GM12801 (cell line): ENCODE results near the gene MCEE.

Source experiments
- TF ChIP-seq, protein P1 (sequence below): IDR thresholded peaks from one replicate; pipeline ENCODE4 v1.5.1; 2011; ENCODE audit warnings: control low read depth; ENCODE audit not compliant: insufficient read length; ENCODE audit errors: extremely low read depth

The MCEE gene

DNA sequence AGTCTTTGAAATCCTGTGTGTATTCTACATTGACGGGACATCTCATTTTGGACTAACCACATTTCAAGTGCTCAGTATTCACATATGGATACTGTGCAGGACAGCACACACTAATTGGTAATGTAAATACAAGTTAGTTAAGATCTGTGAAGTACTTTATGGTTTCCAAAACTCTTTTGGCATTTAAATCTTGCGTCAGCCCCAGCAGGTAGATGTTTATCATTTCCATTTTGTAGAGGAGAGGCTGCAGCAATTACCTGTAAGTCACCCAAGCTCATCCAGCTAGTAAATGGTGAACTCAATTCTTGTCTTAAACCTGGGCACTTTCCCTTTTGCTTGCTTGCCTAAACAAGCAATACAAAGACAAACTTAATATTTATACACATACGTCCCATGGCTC is 63.2 kb downstream of the MCEE start:
- TF ChIP-seq, protein P1, sequence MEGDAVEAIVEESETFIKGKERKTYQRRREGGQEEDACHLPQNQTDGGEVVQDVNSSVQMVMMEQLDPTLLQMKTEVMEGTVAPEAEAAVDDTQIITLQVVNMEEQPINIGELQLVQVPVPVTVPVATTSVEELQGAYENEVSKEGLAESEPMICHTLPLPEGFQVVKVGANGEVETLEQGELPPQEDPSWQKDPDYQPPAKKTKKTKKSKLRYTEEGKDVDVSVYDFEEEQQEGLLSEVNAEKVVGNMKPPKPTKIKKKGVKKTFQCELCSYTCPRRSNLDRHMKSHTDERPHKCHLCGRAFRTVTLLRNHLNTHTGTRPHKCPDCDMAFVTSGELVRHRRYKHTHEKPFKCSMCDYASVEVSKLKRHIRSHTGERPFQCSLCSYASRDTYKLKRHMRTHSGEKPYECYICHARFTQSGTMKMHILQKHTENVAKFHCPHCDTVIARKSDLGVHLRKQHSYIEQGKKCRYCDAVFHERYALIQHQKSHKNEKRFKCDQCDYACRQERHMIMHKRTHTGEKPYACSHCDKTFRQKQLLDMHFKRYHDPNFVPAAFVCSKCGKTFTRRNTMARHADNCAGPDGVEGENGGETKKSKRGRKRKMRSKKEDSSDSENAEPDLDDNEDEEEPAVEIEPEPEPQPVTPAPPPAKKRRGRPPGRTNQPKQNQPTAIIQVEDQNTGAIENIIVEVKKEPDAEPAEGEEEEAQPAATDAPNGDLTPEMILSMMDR: no peak

DNA sequence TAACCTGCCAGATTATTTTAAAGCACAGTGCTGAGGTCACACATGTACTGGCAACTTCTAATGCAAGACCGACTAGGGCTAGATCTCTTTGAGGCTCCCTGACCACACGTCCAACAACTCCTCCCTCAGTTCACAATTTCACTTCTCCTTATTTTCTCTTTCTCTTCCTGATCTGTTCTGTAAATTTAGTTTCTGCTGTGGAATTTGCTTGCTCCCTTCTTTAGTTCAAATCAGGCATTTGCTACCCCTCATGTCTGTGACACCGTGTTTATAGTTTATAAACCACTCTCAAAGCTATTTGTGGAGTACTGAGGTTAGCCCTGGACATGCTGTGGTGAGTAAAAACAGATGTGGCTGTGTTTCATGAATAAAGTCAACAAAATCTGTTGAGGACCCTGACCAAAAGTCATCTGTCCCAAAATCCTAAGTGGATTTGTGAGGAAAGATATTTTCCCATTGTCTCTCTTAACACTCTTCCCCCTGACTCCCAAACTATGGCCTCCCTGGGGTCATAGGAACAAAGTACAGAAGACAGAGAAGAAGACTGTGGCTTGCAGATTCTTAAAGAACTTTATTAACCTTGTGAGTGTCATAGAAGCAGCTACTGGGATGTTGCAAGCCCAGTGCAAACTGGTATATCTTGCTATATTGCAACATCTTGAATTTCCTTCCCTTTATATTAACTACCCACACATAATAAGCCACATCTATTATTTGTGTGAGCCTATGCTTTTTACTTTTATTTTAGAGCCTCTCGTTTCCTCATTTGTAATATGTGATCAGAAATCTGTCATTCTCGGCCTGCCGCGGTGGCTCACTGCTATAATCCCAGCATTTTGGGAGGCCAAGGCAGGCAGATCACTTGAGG is 65.0 kb downstream of the MCEE start:
- TF ChIP-seq, protein P1: no peak

DNA sequence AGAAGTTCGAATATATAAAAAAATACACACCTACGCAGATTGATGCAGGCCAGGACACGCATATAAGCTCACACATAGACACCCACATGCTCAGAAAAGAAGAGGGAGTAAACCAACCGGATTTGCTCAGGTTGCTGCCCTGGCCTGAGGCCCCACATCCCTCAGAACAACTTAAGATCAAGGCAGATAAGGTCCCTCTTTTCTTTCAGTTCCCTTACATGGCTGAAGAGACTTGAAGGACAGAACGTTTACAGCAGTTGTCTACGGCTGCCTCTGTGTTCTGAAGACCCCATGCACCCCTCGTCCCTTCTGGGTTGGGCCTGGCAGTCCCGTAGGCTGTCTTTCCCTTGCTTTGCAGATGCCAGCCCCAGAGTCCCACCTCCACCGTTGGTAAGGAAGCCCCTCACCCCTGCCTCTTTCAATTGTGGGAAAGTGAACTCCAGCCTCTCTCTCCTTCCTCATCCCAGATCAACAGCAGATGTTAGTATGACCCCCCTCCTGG is 65.9 kb downstream of the MCEE start:
- TF ChIP-seq, protein P1: no peak

DNA sequence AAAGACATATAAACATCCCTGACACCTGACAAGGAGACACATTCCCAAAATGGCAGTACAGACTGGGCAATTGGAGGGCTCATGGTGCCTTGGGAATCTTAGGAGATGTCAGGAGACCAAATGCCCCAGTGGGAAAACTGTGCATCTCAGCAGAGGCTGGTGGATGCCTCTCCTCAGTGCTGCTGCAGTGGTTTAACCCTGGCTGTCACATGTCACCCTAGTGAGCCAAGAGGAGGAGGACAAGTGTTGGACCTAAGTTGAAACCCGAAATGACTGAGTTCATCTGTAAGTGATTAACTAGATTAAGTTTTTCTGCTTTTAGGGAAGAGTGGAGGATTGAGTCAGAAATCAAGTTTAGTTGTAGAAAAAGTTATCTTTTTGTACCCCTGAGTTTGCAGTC is 66.8 kb downstream of the MCEE start:
- TF ChIP-seq, protein P1: no peak

DNA sequence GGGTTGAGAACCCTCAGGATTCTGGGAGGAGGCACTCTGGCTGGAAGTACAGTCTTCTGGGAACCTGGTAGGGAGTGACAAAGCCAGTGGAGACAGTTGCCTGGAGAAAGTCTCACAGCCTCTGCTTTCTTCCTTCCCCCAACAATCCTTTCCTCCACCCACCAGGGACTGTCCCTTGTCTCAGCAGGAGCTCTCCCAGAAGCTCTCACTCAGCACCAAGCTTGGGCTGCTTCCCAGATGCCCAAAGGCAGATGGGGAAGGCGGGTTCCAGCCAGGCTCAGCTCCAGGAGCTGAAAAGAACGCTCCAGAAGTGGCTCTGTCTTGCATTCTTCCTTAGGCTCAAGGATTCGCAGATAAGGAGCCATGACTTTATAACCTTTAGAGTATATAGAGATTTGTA is 69.2 kb downstream of the MCEE start:
- TF ChIP-seq, protein P1: no peak

DNA sequence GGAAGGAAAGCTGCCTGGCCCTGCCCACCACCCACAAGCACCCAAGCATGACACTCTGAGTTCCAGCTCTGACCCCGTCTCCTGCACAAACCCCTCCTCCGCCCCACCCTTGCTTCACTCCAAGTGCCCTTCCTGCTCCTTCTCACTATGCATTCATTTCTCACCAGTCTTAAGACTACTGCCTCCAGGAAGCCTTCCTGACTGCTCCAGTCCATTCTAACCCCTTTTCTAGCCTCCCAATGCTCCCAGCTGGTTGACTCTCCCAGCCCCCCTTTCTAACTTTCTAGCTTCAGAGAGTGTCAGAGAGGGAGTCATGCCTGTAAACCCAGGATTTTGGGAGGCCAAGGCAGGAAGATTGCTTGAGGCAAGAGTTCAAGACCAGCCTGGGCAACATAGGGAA is 69.8 kb downstream of the MCEE start:
- TF ChIP-seq, protein P1: no peak
